ENCODE data around the gene PIH1D2.
"Not testable (repeated sequence)": the region's sequence is repeated elsewhere in the genome, so short reads cannot be mapped to it uniquely, and the experiment has no call there.

DNA sequence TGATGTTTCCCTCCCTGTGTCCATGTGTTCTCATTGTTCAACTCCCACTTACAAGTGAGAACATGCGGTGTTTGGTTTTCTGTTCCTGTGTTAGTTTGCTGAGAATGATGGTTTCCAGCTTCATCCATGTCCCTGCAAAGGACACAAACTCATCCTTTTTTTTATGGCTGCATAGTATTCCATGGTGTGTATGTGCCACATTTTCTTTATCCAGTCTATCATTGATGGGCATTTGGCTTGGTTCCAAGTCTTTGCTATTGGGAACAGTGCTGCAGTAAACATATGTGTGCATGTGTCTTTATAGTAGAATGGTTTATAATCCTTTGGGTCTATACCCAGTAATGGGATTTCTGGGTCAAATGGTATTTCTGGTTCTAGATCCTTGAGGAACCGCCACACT lies 27.2 kb downstream of the PIH1D2 start:
- TF ChIP-seq, protein P1, sequence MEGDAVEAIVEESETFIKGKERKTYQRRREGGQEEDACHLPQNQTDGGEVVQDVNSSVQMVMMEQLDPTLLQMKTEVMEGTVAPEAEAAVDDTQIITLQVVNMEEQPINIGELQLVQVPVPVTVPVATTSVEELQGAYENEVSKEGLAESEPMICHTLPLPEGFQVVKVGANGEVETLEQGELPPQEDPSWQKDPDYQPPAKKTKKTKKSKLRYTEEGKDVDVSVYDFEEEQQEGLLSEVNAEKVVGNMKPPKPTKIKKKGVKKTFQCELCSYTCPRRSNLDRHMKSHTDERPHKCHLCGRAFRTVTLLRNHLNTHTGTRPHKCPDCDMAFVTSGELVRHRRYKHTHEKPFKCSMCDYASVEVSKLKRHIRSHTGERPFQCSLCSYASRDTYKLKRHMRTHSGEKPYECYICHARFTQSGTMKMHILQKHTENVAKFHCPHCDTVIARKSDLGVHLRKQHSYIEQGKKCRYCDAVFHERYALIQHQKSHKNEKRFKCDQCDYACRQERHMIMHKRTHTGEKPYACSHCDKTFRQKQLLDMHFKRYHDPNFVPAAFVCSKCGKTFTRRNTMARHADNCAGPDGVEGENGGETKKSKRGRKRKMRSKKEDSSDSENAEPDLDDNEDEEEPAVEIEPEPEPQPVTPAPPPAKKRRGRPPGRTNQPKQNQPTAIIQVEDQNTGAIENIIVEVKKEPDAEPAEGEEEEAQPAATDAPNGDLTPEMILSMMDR (IDR thresholded peaks at IDR 0.05; ENCODE audit: poor library complexity) = not testable (repeated sequence)
- not testable (repeated sequence) for TF ChIP-seq EZH2 (IDR thresholded peaks at IDR 0.05; ENCODE audit: borderline replicate concordance); EZH2phosphoT487 (IDR thresholded peaks at IDR 0.05; ENCODE audit: low read depth, severe bottlenecking, unreplicated experiment)
